NCI-H2196 (cell line): ENCODE measurements around the gene NID1.

Source experiments
- DNase-seq: peaks from one replicate; lab custom pipeline; 2025; ENCODE audit not compliant: unreplicated experiment; lab: John Stamatoyannopoulos, UW

NID1 gene

GRCh38 chr1:236067854-236068454, 3.1 kb upstream of the NID1 start:
- no peak for DNase-seq

DNA sequence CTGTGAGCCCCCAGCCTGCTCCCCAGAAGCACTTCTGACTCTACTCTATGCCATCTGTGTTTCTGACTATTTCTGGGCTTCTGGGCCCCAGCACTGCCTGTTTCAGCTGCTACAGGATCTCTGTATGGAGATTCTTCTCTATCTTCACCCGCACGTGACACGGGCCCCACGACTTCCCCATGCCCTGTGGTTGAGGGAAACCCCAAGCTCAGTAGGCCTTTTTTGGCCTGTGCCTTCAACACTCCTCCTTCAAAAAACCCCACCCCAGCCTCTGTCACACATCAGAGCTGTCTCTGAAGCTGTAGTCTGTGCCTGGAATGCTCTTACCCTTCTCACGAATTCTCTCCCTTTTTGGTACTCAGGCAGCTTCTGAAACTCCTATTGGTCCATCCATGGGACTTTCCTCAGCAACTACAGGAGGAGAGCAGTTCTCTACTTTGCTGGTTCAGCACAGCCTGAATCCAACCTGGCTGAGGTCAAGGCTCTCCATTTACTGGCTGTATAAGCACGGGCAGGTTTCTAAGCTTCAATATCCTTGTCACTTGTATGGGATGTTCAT, 2.0 kb upstream of the NID1 start:
- DNase-seq = no peak

DNA sequence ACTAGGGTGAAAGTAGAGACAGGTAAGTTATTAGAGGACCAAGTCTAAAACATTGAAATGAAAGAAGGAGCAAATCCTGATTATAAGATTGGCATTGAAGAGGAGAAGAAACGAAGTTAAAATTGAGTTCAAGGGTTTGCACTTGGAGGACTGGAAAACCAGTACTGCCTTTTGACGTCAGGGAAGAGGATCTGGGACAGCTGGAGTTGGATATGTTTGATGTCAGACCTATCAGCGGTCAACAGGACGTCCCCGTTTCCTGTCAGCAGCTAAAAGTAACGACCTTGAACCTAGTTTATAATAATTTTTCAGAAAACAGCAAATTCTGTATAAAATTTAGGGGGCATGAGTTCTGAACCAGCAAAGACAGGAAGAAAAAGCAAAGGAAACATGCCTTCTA, 1.2 kb upstream of the NID1 start:
- DNase-seq = no peak

DNA sequence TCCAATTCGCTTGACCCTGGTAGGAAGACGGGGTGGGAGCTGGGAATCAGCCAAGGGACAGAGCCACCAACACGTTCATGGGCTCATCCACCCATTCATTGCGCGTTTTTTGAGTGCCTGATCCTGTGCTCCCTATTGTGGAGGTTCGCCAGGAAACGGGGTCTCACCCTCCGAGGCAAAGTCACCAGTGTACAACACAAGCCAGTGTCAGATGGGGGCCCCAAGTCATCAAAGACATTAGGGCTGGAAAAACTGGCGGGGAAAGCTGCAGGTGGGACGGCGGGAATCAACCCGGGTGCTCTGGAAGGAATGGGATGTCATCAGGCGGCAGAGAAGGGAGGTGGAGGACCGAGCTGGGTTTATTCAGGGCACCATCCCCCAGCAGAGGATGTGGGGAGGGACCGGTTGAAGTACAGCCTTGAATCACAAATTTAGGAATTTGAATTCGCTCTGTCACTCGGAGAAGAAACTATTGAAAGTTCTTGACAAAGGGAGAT, 667 bp upstream of the NID1 start:
- DNase-seq = no peak

DNA sequence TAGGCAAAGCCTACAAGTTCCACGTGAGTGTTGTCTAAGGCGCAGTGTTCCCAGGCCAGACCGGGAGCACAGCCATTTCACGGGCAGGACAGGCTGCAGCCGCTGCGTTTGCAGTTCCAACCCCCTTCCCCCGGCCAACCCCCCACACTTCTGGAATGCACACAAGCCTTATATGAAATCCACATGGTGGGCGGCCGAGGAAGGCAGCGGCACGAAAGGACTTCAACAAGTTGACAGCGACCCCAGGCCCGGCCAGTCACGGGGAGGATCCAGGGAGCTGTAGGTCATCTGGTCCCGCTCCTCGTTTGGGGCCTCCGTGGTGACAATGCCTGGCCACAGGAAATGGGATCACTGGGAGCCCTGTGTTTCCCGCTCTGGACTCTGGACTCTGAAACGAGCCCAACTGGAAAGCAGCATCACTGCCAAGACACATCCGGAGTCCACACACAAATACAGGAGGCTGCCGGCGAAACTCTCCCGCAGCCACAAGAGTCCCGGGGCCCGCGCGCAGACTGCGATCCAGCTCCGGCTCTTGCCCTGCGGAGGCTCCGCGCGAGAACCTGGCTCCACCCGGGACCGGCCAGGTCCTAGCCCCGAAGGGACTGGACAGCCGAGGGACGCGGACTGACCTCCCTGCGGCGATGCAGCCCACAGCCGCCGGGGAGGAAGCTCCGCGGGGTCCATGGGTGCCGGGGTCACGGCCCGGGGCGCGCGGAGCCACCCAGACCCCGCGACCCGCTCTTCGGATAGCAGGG, 794 bp downstream of the NID1 start:
- no peak for DNase-seq

GRCh38 chr1:236063551-236063918, 1.4 kb downstream of the NID1 start:
- no peak for DNase-seq

DNA sequence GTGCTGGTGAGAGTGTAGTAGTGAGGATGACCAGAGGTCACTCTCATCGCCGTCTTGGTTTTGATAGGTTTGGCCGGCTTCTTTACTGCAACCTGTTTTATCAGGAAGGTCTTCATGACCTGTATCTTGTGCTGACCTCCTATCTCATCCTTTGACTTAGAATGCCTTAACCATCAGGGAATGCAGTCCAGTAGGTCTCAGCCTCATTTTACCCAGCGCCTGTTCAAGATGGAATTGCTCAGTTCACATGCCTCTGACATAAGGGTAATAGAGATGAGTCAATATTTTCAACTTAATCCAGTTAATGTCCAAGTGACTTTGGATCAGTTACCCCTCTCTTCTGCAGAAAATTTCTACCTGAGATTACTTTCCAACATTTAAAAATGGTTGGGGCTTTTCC, 4.6 kb downstream of the NID1 start:
- DNase-seq = no peak

GRCh38 chr1:236059011-236059410, 5.9 kb downstream of the NID1 start:
- no peak for DNase-seq

- DNase-seq = no peak
These were observed 6.6 kb downstream of the NID1 start for GRCh38 chr1:236058141-236058934.

- DNase-seq = no peak
These were observed 7.3 kb downstream of the NID1 start for GRCh38 chr1:236057546-236057945.

GRCh38 chr1:236052232-236052993, 12.5 kb downstream of the NID1 start:
- no peak for DNase-seq

DNA sequence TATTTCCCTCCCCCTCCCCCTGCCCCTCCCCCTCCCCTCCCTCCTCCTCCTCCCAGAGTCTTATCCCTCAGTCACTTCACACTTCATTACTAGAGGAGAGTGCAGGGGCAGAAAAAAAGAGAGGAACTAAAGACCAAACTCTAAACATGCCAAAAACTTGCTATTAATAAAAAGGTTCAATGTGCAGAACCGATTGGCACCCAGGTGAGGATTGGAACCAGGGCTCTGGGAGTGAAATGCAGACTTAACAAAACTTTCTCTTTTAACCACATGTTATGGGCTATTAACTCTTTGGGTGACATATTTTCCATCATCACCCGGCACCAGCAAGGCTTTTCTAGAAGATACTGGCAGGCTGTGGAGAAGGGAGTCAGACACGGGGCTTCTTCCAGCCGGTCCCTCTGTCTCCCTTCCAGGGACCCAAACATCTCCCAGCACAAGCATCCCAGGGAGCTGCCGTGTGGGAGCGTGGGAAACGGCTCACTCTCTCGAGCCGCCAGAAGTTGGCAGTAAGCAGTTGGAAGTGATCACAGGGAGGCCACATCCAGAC, 13.6 kb downstream of the NID1 start:
- DNase-seq = no peak

- DNase-seq = no peak
These were observed 19.1 kb downstream of the NID1 start for GRCh38 chr1:236045771-236046170.

DNA sequence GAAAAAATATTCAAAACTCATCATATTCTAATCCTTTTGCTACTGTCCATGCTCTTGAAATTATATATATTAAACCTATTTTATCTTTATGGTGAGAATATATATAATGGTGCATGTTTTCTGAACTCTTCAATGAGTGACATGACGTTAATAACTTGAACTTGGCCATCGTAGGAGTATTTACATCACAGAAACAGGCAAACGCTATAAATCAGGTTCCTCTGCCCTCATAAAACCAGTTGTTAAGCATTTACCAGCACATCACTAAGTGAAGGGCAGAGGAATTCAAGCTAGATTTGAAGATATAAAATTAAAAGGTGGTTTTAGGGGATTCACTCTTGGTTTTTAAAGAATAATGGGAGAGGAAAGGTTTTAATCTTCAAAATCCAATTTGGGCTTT, 20.5 kb downstream of the NID1 start:
- no peak for DNase-seq

- DNase-seq = no peak
These were observed 23.0 kb downstream of the NID1 start for GRCh38 chr1:236041631-236042618.

DNA sequence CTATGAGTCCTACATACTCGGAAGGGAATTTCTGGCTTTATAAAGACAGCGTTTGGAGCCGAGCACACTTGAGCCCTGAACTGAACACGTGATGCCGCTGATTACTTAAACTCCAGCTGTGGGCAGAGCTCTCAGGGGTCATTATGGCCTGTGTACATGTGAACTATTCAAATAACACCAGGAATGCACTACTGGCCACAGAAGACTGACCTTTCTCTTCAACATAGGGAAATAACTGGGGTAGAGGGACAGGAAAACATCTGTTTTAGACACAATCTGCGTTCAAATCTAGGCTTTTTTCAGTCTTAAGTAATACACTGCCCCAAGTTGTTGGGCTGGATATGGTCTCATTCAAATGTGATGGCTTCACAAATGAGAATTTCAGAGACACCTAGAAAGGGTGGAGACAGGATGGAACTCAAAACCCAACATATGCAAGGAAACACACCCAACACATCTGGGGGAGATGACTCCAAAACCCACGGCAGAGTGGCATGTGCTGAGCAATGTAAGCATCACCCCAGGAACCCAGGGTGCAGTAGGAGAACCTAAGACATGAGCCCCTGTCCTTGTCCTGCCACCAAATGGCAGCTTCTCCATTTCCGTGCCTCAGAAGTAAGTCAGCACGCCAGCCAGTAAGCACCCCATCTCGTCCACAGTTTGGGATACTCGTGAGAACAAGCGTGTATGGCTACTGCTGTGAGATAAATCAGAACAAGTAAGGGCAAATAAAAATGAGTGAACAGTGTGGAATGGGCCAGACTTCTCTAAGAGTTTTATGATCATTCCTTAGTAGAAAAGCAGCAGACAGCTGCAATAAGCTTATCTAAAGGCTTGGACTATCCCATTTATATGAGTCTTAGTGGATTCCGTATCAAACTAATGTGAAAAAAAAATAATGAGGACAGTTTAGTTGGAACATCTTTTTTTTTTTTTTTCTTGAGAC, 24.9 kb downstream of the NID1 start:
- no peak for DNase-seq

GRCh38 chr1:236038034-236038433, 26.9 kb downstream of the NID1 start:
- DNase-seq = no peak

- no peak for DNase-seq
These were observed 29.2 kb downstream of the NID1 start for GRCh38 chr1:236035681-236036101.
